Activated CD8-positive, alpha-beta memory T cell treated with anti-CD3 and anti-CD28 coated beads for 1 hour (primary cell): Measurements from ENCODE around the gene PLCB2.

ENCODE experiments used
- DNase-seq, 2 donors: peaks; one replicate each; pipeline ENCODE4 v3.0.0-alpha.2; 2020; ENCODE audit warnings: low read depth in 1 of 2; ENCODE audit errors: extremely low read depth in 1 of 2

Gene PLCB2

DNA sequence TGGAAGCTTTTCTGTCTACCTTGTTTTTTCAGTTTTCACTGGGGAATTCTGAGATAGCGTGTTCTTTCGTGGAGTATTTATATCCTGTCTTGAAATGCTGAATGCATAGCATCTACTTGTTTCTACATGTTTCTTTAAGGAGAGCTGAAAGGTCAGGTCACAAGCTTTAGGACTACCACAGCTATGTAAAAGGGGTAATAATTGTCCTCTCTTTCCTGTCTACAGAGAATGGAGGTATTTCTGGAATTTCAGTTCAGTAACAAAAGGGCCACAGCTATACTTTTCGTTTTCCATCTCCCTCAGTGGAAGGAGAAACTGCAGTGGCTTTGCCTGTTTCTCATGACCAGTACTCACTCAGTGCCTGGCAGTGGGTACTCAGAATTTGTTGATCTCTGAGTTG is 20.4 kb upstream of the PLCB2 start:
- DNase-seq: no peak

- no peak for DNase-seq
These were observed 19.7 kb upstream of the PLCB2 start for GRCh38 chr15:40327457-40327856.

GRCh38 chr15:40325700-40326099 is 18.0 kb upstream of the PLCB2 start:
- DNase-seq: no peak

DNA sequence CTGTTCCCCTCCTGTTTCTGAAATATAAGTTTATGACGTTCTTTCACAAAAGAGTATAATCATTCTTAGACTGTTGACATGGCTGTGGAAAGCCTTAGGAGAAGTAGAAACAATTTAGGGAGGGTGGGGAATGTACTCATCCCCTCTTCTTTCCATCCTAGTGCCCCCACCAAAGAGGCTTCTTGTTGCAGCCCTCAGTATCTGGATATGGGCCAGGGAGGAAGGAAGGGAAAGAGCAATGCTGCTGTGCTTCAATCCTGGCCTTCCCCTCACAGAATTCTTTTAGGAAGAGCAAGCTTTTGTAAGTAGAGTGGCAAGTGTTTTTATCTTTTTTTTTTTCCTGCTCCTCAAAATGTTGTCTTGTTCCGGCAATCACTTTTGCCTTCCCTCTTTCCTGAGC is 17.5 kb upstream of the PLCB2 start:
- DNase-seq: no peak

DNA sequence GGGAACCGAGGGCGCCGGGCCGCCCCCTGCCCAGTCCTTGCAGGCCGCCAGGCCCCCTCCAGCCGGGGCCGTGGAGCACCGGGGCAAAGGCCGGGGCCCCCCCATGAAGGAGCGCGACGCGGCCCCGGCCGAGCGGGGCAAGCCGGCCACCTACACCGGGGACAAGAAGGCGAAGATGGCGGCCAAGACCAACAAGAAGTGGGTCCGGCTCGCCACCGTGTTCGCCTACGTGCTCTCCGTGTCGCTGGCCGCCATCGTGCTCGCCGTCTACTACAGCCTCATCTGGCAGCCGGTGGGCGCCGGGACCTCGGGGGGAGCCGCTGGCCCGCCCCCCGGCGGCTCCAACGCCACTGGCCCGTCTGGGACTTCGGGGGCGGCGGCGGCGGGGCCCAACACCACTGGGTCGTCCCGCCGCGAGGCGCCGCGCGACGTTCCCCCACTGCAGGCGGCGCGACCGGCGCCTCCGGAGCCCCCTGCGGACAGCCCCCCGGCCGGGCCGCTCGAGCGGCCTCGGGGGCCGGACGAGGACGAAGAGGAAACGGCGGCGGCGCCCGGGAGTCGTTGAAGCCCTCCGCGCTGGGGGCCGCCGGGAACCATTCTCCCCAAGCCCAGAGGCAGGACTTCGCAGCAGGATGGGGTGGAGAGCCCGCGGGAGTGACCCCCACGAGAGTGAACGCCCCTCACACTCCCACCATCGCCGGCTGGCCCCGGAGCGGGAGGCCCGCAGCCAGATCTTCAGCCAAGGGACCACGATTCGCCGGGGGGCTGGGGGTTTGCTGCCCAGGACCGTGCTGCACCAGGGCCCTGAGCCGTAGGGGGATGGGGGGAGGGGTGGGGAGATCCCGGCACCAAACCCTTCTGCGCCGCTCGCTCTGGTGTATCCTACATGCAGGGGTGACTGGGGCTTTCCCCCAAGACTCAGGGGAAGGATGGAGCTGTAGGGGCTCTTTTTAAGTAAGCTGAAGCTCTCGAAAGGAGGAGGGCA is 16.5 kb upstream of the PLCB2 start:
- DNase-seq: no peak

DNA sequence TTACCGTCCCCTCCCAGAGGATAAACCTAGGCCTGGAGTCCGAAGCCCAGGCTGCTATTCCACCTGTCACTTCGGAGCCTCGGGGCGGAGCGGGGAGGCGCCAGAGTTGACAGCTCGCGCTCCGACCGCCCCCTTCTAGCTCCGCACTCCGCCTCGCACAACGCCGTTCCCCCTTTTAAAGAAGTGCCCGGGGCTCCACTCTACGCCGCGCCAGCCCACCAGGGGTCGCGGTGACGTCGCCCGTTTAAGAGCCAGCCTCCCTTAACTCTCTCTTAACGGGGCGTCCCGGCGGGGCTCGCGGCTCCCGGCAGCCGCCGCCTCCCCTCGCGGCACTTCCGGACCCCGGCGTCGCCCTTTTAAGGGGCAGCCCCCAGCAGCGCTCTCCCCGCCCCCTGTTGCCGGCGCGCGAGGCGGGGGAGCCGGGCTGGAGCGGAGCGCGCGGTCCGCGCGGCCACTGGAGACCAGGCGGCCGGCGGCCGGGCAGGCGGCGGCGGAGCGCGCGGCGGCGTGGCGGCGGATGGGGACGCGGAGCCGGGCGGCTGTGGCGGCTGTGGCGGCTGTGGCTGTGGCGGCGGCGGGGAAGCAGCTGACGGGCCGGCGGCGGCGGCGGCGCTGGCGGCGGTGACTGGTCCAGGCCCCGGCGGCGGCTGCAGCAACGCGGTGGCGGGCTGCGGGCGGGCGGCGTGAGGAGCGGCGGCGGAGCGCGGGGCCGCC is 15.7 kb upstream of the PLCB2 start, which contains the start of gene INAFM2:
TSS of gene INAFM2 (plus strand) at position 454 of the 714 bp plus-strand sequence. CDS start 364 bp downstream, outside the sequence.
- peak; percentile 75 to 84 for DNase-seq

GRCh38 chr15:40322531-40323238 is 14.9 kb upstream of the PLCB2 start:
- no peak for DNase-seq

- DNase-seq: no peak
These were observed 13.2 kb upstream of the PLCB2 start for GRCh38 chr15:40320931-40321371.

GRCh38 chr15:40320409-40320808 is 12.7 kb upstream of the PLCB2 start:
- DNase-seq: no peak

DNA sequence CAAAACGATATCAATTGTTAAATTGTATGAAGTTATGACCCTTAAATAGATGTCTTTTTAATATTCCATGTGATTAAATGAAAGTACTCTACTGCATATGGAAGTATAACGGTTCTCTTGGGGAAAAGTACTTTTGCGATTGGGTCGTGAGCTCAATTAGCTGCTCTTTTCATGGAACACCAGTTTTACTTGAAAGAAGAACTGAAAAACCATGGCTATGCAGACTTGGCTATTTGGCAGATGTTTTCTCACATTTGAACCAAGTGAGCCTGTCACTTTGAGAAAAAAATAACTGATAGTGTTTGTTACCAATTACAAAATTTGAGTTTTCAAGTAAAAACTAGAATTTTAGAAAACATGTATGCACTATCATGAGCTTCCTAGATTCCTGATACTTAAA is 9.8 kb upstream of the PLCB2 start:
- no peak for DNase-seq

GRCh38 chr15:40316931-40317330 is 9.2 kb upstream of the PLCB2 start:
- no peak for DNase-seq

- DNase-seq: no peak
These were observed 7.1 kb upstream of the PLCB2 start for GRCh38 chr15:40314723-40315276.

- no peak for DNase-seq
These were observed 6.0 kb upstream of the PLCB2 start for GRCh38 chr15:40313531-40314398.

- DNase-seq: no peak
These were observed 4.8 kb upstream of the PLCB2 start for GRCh38 chr15:40312370-40313158.

DNA sequence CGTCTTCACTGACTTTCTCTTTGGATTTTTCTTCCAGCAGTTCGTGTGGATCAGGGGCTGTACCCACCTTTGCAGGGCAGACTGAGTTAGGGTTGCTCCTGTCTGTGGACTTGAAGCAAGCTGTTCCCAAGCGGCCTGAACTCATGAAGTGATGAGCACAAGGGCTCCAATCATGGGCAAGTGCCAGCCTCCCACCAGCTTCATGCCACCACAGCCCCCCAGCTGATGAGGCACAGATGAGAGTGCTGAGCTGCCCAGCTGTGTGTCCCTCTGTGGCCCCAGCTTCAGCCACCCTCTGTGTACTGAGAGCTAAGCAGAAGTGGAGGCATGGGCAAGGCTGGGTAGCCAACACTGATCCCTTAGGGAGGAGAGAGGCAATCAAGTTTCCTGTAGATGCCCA is 3.3 kb upstream of the PLCB2 start:
- no peak for DNase-seq

DNA sequence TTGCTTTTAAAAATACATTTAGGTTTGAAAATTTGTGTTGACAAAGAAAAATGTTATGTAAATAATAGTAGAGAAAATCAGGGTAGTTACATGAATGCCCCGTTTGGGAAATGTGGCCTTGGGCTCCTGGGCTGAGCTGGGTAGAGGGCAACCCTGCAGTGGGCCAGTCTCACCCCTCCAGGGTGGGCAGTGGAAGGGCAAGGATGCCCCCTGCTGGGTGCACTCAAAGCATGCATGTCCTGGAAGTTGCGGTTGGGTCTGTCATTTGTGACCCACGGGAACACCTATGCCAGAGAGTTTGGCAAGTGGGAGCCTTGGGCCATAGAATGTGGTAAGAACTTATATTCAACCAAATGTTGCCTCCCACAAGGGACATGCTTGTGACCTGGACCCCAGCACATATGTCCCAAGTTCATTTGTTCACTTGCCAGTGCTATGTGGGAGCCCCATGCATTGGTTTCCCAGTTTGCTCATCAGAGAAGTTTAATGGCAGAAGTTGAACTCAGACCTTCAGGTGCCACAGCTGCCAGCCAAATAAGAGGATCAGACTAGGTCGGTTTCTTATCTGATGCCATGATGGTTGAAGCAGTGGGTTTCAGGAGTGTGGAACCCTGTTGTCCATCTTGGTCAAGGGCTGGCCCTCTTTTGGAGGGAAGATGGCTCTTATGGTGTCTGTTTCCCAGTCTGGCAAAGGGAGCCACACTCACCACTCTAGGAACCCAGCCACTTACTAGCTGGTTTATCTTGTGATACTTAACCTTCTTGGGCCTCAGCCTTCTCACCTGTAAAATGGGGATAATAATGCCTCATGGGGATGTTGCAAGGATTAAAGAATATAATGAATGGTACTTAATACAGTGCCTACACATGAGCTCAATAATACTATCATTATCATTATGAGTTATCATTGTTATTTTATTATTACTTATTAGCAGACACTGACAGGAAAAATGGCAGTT is 2.5 kb upstream of the PLCB2 start:
- peak in 1 of 2 donors; percentile 45 for DNase-seq

GRCh38 chr15:40309344-40309862 is 1.7 kb upstream of the PLCB2 start:
- DNase-seq: no peak

- no peak for DNase-seq
These were observed 827 bp downstream of the PLCB2 start for GRCh38 chr15:40306908-40307307.
